Neural progenitor cell (in vitro differentiated cells): Measurements from ENCODE around the gene POLR1G.

Experiments used
- CTCF ChIP-seq: fragments of 200-600 bp; sonication (generic); IDR thresholded peaks from 2 replicates; pipeline ENCODE4 v1.5.1; 2017; ENCODE audit warnings: antibody characterized with exemption, mild to moderate bottlenecking
- EZH2 ChIP-seq: fragments of 200-600 bp; sonication (generic); IDR thresholded peaks from 2 replicates; pipeline ENCODE4 v1.6.1; 2017; ENCODE audit warnings: antibody characterized with exemption, mild to moderate bottlenecking, moderate library complexity
- EZH2phosphoT487 ChIP-seq: fragments of 200-600 bp; sonication (generic); IDR thresholded peaks from 2 replicates; pipeline ENCODE4 v1.6.1; 2017; ENCODE audit warnings: antibody characterized with exemption

GRCh38 chr19:45456500-45456815 is 50.0 kb downstream of the POLR1G start:
- TF ChIP-seq CTCF (no peak), EZH2 (no peak), EZH2phosphoT487 (no peak)
